PC-3 (cell line): ENCODE results near the gene BRF1. TPM values are rescaled to one million over a fixed set of nuclear protein-coding genes. Genes with fewer than 3 reads are reported as not detected.

Source experiments
- ATAC-seq: fragments of 200-7000 bp; cut with Tn5 transposase; 2 replicates; pipeline ENCODE4 v1.9.1; 2020; ENCODE audit warnings: mild to moderate bottlenecking, moderate library complexity
- BruUV-seq: library from RNA; stranded (reverse); fragments of 400-500 nt; replicated peaks from 2 replicates; lab custom pipeline; 2021; lab: Mats Ljungman, UMichigan
- CTCF ChIA-PET: fragments of 300-600 bp; sonication (Branson Sonifier 250); formaldehyde crosslinking; loops from one replicate; lab custom pipeline; 2022; ENCODE audit warnings: antibody characterized with exemption; lab: Charles Lee
- POLR2A ChIA-PET: fragments of 300-600 bp; sonication (Branson Sonifier 250); formaldehyde crosslinking; loops from one replicate; lab custom pipeline; 2022; ENCODE audit warnings: antibody characterized with exemption; ENCODE audit not compliant: unreplicated experiment; lab: Charles Lee
- DNase-seq: peaks from one replicate; pipeline ENCODE4 v3.0.0-alpha.2; 2015
- H2AFZ ChIP-seq: fragments of 300-600 bp; sonication (generic); 2 replicates; pipeline ENCODE4 v1.6.0; 2016; ENCODE audit warnings: antibody characterized with exemption, low read length
- H3F3A ChIP-seq: fragments of 300-600 bp; sonication (generic); one replicate; pipeline ENCODE4 v1.6.0; 2017; ENCODE audit warnings: antibody characterized with exemption, low read length, control low read depth, mild to moderate bottlenecking; ENCODE audit not compliant: unreplicated experiment
- H3K27ac ChIP-seq: fragments of 300-600 bp; sonication (generic); 2 replicates; pipeline ENCODE4 v1.5.1; 2016; ENCODE audit warnings: mild to moderate bottlenecking, low read length
- H3K27me3 ChIP-seq: fragments of 300-600 bp; sonication (generic); 2 replicates; pipeline ENCODE4 v1.6.1; 2016; ENCODE audit warnings: low read length, mixed read lengths
- H3K36me3 ChIP-seq: fragments of 300-600 bp; sonication (generic); 2 replicates; pipeline ENCODE4 v1.6.1; 2016; ENCODE audit warnings: low read depth, mixed run types, low read length, mixed read lengths
- H3K4me1 ChIP-seq: fragments of 300-600 bp; sonication (generic); 2 replicates; pipeline ENCODE4 v1.5.1; 2016; ENCODE audit warnings: low read length; ENCODE audit not compliant: insufficient read depth
- H3K4me2 ChIP-seq: fragments of 300-600 bp; sonication (generic); 2 replicates; pipeline ENCODE4 v1.6.0; 2016; ENCODE audit warnings: low read length
- H3K4me3 ChIP-seq: fragments of 300-600 bp; sonication (generic); 2 replicates; pipeline ENCODE4 v1.5.1; 2016; ENCODE audit warnings: mild to moderate bottlenecking, low read length, mixed read lengths
- H3K79me2 ChIP-seq: fragments of 300-600 bp; sonication (generic); 2 replicates; pipeline ENCODE4 v1.6.1; 2017; ENCODE audit warnings: low read length, mixed read lengths
- H3K9ac ChIP-seq: fragments of 300-600 bp; sonication (generic); 2 replicates; pipeline ENCODE4 v1.6.0; 2016; ENCODE audit warnings: mild to moderate bottlenecking, low read length
- H3K9me2 ChIP-seq: fragments of 300-600 bp; sonication (generic); replicated peaks from 2 replicates; pipeline ENCODE4 v1.6.1; 2016; ENCODE audit warnings: mixed run types, low read length, mixed read lengths
- H3K9me3 ChIP-seq: fragments of 300-600 bp; sonication (generic); 2 replicates; pipeline ENCODE4 v1.6.1; 2016; ENCODE audit warnings: low read length, mixed read lengths
- H4K20me1 ChIP-seq: fragments of 300-600 bp; sonication (generic); 2 replicates; pipeline ENCODE4 v1.6.1; 2016; ENCODE audit warnings: low read length, mixed read lengths
- EZH2 ChIP-seq: fragments of 300-600 bp; sonication (generic); IDR thresholded peaks from one replicate; pipeline ENCODE4 v1.6.1; 2017; ENCODE audit warnings: antibody characterized with exemption, mild to moderate bottlenecking, low read length; ENCODE audit not compliant: unreplicated experiment
- EZH2phosphoT487 ChIP-seq: fragments of 300-600 bp; sonication (generic); IDR thresholded peaks from 2 replicates; pipeline ENCODE4 v1.6.1; 2018; ENCODE audit warnings: mild to moderate bottlenecking, antibody characterized with exemption, low read length, borderline replicate concordance
- intact Hi-C: fragments of 100-400 bp; cut with micrococcal nuclease; formaldehyde crosslinking; loops from 2 replicates; pipeline ENCODE4 v1.9.0; 2023
- total RNA-seq: library from RNA; depleted of rRNA; stranded (reverse); fragments of >200 nt; gene quantifications from 2 replicates; pipeline ENCODE4 v1.2.3, GENCODE V29; 2014
- TF ChIP-seq, protein P1 (sequence below): fragments of 300-600 bp; sonication (generic); conservative IDR thresholded peaks from 2 replicates; pipeline ENCODE4 v1.5.1; 2017; ENCODE audit warnings: antibody characterized with exemption, low read depth, mild to moderate bottlenecking, low read length

Gene BRF1
- total RNA-seq, 1 experiment from 2014 or later, result 55.8 TPM

DNA sequence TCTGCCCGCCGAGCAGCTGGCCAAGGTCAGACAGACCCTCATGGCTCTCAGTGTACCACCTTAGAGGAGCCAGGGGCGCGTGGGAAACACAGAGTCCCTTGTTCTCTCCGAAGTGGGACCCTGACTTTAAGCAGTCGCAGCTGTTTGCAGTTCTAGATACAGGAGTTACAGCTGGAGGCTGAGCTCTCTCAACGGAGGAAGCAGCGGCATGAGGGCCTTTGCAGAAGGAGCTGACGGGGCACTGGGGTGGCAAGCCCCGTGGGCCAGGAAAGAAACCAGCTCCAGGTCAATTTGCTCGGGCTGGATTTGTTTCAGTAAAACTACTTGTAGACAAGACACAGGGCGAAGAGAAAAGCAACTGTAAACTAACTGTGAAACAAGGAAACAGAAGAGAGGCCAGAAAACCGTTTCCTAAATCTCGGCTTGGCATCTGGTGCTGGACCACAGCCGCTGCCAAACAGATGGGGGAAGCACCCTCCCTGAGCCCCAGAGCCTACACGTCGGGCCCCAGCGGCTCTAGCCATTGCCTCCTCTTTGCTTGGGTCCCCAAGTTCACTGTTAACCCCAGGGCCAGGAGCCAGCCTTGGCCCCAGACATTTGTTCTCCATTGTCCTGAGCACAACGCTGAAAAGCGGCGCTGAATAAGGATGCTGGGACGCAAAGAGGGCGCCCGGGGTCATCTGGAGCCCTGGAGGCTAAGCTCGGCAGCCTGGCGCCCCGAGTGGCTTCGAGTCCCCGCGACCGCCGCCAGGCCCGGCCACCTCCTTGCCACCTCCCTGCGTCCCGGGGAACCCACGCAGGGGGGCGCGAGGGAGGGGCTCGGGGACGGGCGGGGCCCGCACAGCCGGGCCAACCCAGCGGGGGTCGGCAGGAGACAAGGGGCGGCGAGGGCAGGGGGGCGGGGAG is 12.8 kb upstream of the BRF1 start:
- ChIA-PET CTCF (interaction anchor here (1.3 kb wide), 1 partner anchor 38 kb away, joined by 4 read pairs; no protein-coding TSS in a partner anchor), POLR2A (interaction anchor here (0.6 to 0.9 kb wide), 2 partner anchors 12 to 13 kb away, joined by 4 read pairs; partner anchors contain the start of gene BRF1)
- Histone ChIP-seq H3K36me3 (no peaks in the 10 kb centered on the region), H3K4me2 (peak overlapping the region; percentile 81), H3K27me3 (no peaks in the 10 kb centered on the region), H3K4me3 (peak overlapping the region; percentile 61), H2AFZ (peak overlapping the region; percentile 71), H3K9ac (peak overlapping the region; percentile 60), H3F3A (no peaks in the 10 kb centered on the region), H4K20me1 (no peaks in the 10 kb centered on the region), H3K79me2 (peaks cover 32% of the 10 kb centered on the region), H3K27ac (no peak overlapping the region), H3K9me2 (no peaks in the 10 kb centered on the region), H3K9me3 (no peaks in the 10 kb centered on the region), H3K4me1 (peaks cover 18% of the 10 kb centered on the region; the same call in 1 of the 2 replicates)
- TF ChIP-seq EZH2 (no peak), EZH2phosphoT487 (no peak)
- TF ChIP-seq, protein P1, sequence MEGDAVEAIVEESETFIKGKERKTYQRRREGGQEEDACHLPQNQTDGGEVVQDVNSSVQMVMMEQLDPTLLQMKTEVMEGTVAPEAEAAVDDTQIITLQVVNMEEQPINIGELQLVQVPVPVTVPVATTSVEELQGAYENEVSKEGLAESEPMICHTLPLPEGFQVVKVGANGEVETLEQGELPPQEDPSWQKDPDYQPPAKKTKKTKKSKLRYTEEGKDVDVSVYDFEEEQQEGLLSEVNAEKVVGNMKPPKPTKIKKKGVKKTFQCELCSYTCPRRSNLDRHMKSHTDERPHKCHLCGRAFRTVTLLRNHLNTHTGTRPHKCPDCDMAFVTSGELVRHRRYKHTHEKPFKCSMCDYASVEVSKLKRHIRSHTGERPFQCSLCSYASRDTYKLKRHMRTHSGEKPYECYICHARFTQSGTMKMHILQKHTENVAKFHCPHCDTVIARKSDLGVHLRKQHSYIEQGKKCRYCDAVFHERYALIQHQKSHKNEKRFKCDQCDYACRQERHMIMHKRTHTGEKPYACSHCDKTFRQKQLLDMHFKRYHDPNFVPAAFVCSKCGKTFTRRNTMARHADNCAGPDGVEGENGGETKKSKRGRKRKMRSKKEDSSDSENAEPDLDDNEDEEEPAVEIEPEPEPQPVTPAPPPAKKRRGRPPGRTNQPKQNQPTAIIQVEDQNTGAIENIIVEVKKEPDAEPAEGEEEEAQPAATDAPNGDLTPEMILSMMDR, result no peak
- intact Hi-C loops, result no loop called here
- DNase-seq (no peak), ATAC-seq (peak; percentile 2; the same call in 1 of the 2 replicates)
- BruUV-seq, result TSS peak; percentile 73

DNA sequence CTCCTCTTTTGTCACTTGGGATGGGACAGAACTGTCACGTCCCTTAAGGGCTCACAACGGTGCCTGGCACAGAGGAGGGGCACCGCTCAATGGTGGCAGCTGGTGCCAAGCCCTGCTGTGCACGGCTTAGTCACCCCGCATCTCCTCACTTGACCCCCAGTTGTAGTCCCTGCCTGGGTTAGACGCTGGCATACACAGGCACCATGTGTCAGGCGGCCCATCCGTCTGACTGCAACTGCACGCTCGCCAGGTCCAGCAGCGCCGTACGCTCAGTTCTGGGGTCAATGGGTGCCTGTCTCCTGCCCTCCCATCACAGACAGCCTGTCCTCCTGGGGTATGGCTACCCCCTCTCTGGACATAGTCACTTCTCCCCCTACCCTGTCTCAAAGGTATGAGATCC is 12.2 kb upstream of the BRF1 start:
- Histone ChIP-seq H3F3A (no peaks in the 10 kb centered on the region), H3K36me3 (no peaks in the 10 kb centered on the region), H3K27me3 (no peaks in the 10 kb centered on the region), H4K20me1 (no peaks in the 10 kb centered on the region), H3K4me1 (peaks cover 18% of the 10 kb centered on the region; the same call in 1 of the 2 replicates), H3K9me3 (no peaks in the 10 kb centered on the region), H3K27ac (no peak overlapping the region), H2AFZ (no peak overlapping the region), H3K9me2 (no peaks in the 10 kb centered on the region), H3K4me2 (no peak overlapping the region), H3K9ac (no peak overlapping the region), H3K4me3 (no peak overlapping the region), H3K79me2 (peaks cover 29% of the 10 kb centered on the region)
- ChIA-PET POLR2A (no interaction called here), CTCF (no interaction called here)
- TF ChIP-seq EZH2phosphoT487, result no peak
- TF ChIP-seq EZH2, result no peak
- TF ChIP-seq, protein P1, result no peak
- intact Hi-C loops, result no loop called here
- no TSS peak for BruUV-seq
- ATAC-seq (no peak), DNase-seq (no peak)
